HepG2 (cell line): Measurements from ENCODE around the gene PATL2.
A peak's percentile ranks its signal among the peaks of the same experiment; 100 is the strongest.

ENCODE experiments used
- CAMTA2 ChIP-seq: sonication (generic); formaldehyde crosslinking; IDR thresholded peaks from 2 replicates; pipeline ENCODE4 v1.4.0; 2020; ENCODE audit warnings: mild to moderate bottlenecking, missing genetic modification reagents, borderline replicate concordance
- EP300 ChIP-seq, 3 experiments: sonication (generic) in 1 of 3; formaldehyde crosslinking in 1 of 3; IDR thresholded peaks; 2 replicates each; pipeline versions ENCODE4 v1.5.1 to v1.6.1; 2011 to 2020; ENCODE audit warnings: low read depth in 2 of 3, low read length in 2 of 3, borderline replicate concordance in 1 of 3, improper control_type of control experiment in 1 of 3, mild to moderate bottlenecking in 1 of 3, missing genetic modification reagents in 1 of 3, moderate library complexity in 1 of 3
- KDM6A ChIP-seq: IDR thresholded peaks from 2 replicates; pipeline ENCODE4 v1.6.1; 2016; ENCODE audit warnings: low read depth
- POLR2A ChIP-seq, 2 experiments: IDR thresholded peaks; 2 replicates each; pipeline ENCODE4 v1.6.1; 2011; ENCODE audit warnings: low read depth in 2 of 2, low read length in 2 of 2, mild to moderate bottlenecking in 1 of 2, moderate library complexity in 1 of 2; ENCODE audit not compliant: insufficient read depth in 1 of 2
- RAD51 ChIP-seq: fragments of 450-650 bp; IDR thresholded peaks from 2 replicates; pipeline ENCODE4 v1.6.1; 2016; ENCODE audit warnings: borderline replicate concordance
- RFX5 ChIP-seq: IDR thresholded peaks from 2 replicates; pipeline ENCODE4 v1.6.1; 2011; ENCODE audit warnings: low read depth, low read length, improper control_type of control experiment
- ZMYM3 ChIP-seq: sonication (generic); formaldehyde crosslinking; IDR thresholded peaks from 2 replicates; pipeline ENCODE4 v1.5.1; 2020; ENCODE audit warnings: mild to moderate bottlenecking, missing genetic modification reagents
- TF ChIP-seq, protein P1 (sequence below): sonication (generic); formaldehyde crosslinking; IDR thresholded peaks from 2 replicates; pipeline ENCODE4 v1.4.0; 2020; ENCODE audit warnings: missing genetic modification reagents, borderline replicate concordance
- TF ChIP-seq, protein P2 (sequence below), 2 experiments: IDR thresholded peaks; 2 replicates each; pipeline ENCODE4 v1.6.1; 2011 to 2012; ENCODE audit warnings: low read length in 2 of 2, borderline replicate concordance in 1 of 2, low read depth in 1 of 2, mild to moderate bottlenecking in 1 of 2, moderate library complexity in 1 of 2

DNA sequence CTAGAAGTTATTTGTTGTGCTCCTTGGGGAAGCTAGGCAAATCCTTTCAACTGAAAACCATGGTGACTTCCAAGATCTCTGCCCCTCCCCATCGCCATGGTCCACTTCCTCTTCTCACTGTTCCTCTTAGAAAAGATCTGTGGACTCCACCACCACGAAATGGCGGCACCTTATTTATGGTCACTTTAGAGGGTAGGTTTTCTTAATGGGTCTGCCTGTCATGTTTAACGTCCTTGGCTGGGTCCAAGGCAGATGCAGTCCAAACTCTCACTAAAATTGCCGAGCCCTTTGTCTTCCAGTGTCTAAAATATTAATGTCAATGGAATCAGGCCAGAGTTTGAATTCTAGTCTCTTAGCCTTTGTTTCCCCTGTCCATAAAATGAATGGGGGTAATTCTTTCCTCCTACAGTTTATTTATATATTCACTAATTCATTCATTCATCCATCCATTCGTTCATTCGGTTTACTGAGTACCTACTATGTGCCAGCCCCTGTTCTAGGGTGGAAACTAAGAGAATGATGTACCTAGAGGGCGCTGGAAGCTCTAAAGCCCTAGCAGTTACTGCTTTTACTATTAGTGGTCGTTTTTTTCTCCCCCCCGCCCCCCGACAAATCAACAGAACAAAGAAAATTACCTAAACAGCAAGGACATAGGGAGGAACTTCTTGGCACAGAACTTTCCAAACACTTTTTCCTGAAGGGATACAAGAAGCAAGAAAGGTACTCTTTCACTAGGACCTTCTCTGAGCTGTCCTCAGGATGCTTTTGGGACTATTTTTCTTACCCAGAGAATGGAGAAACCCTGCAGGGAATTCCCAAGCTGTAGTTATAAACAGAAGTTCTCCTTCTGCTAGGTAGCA, 657 bp downstream of the PATL2 start:
- TF ChIP-seq RAD51 (no peak), EP300 (IDR thresholded peaks at IDR 0.05; ENCODE audit: low read depth in 2 of 2, low read length in 2 of 2) (no peak), EP300 (CRISPR knock-in tag; IDR thresholded peaks at IDR 0.05; ENCODE audit: borderline replicate concordance) (no peak), POLR2A (IDR thresholded peaks at IDR 0.05; ENCODE audit: insufficient read depth in 1 of 2, low read depth in 2 of 2, low read length in 2 of 2) (no peak), CAMTA2 (CRISPR knock-in tag) (no peak), RFX5 (no peak), ZMYM3 (CRISPR knock-in tag) (peak; percentile 34; the same call in 1 of the 2 replicates), KDM6A (CRISPR knock-in tag) (no peak)
- TF ChIP-seq, protein P1, sequence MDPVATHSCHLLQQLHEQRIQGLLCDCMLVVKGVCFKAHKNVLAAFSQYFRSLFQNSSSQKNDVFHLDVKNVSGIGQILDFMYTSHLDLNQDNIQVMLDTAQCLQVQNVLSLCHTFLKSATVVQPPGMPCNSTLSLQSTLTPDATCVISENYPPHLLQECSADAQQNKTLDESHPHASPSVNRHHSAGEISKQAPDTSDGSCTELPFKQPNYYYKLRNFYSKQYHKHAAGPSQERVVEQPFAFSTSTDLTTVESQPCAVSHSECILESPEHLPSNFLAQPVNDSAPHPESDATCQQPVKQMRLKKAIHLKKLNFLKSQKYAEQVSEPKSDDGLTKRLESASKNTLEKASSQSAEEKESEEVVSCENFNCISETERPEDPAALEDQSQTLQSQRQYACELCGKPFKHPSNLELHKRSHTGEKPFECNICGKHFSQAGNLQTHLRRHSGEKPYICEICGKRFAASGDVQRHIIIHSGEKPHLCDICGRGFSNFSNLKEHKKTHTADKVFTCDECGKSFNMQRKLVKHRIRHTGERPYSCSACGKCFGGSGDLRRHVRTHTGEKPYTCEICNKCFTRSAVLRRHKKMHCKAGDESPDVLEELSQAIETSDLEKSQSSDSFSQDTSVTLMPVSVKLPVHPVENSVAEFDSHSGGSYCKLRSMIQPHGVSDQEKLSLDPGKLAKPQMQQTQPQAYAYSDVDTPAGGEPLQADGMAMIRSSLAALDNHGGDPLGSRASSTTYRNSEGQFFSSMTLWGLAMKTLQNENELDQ (CRISPR knock-in tag) = no peak
- TF ChIP-seq, protein P2, sequence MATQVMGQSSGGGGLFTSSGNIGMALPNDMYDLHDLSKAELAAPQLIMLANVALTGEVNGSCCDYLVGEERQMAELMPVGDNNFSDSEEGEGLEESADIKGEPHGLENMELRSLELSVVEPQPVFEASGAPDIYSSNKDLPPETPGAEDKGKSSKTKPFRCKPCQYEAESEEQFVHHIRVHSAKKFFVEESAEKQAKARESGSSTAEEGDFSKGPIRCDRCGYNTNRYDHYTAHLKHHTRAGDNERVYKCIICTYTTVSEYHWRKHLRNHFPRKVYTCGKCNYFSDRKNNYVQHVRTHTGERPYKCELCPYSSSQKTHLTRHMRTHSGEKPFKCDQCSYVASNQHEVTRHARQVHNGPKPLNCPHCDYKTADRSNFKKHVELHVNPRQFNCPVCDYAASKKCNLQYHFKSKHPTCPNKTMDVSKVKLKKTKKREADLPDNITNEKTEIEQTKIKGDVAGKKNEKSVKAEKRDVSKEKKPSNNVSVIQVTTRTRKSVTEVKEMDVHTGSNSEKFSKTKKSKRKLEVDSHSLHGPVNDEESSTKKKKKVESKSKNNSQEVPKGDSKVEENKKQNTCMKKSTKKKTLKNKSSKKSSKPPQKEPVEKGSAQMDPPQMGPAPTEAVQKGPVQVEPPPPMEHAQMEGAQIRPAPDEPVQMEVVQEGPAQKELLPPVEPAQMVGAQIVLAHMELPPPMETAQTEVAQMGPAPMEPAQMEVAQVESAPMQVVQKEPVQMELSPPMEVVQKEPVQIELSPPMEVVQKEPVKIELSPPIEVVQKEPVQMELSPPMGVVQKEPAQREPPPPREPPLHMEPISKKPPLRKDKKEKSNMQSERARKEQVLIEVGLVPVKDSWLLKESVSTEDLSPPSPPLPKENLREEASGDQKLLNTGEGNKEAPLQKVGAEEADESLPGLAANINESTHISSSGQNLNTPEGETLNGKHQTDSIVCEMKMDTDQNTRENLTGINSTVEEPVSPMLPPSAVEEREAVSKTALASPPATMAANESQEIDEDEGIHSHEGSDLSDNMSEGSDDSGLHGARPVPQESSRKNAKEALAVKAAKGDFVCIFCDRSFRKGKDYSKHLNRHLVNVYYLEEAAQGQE (IDR thresholded peaks at IDR 0.05; ENCODE audit: borderline replicate concordance in 1 of 2, low read depth in 1 of 2, low read length in 2 of 2) = no peak
